Stomach (tissue), 4 donors: ENCODE results near the gene HMGN4.

ENCODE experiments used
- CTCF ChIP-seq, 7 experiments: fragments of 450-650 bp in 4 of 7; fragments of 200-600 bp in 3 of 7; sonication (generic) in 3 of 7; IDR thresholded peaks; one replicate each; pipeline ENCODE4 v1.5.1; 2016 to 2019; ENCODE audit warnings: antibody characterized with exemption in 7 of 7, control low read depth in 2 of 7, mild to moderate bottlenecking in 1 of 7
- EP300 ChIP-seq: sonication (generic); formaldehyde crosslinking; IDR thresholded peaks from one replicate; pipeline ENCODE4 v1.6.1; 2017; ENCODE audit warnings: antibody characterized with exemption
- POLR2A ChIP-seq, 4 donors: fragments of 450-650 bp; IDR thresholded peaks; one replicate each; pipeline ENCODE4 v1.6.1; 2016; ENCODE audit warnings: antibody characterized with exemption in 4 of 4, control low read depth in 2 of 4, mild to moderate bottlenecking in 1 of 4, moderate library complexity in 1 of 4
- POLR2AphosphoS5 ChIP-seq, 3 donors: sonication (generic); formaldehyde crosslinking; IDR thresholded peaks; one replicate each; pipeline ENCODE4 v1.6.1; 2016; ENCODE audit warnings: antibody characterized with exemption in 3 of 3

DNA sequence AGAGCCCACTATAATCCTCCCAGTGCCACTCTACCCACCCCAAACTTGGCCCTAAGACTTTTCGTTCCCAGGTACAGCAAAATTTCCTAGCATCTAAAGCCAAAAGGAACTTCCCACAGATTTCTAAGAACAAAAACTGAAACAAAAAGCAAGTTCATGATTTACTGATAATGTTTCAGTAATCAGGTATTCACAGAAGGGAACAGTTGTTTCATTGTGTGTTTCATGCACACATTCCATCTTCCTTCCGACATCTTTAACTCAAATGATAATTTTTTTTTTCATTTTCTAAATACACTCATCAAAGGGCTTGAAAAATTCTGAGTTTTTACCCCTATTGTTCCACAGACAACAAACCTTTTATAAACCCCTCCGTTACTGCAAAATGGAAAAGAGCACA lies 44.0 kb upstream of the HMGN4 start:
- TF ChIP-seq CTCF (IDR thresholded peaks at IDR 0.05) = no peak
- no peak for TF ChIP-seq POLR2A (IDR thresholded peaks at IDR 0.05)
- no peak for TF ChIP-seq POLR2AphosphoS5 (IDR thresholded peaks at IDR 0.05)
- no peak for TF ChIP-seq EP300
